ENCODE data around the gene CALCOCO2. TPM values are rescaled to one million over a fixed set of nuclear protein-coding genes. Genes with fewer than 3 reads are reported as not detected.

Gene CALCOCO2
- total and polyA plus RNA-seq, 10 donors = 30.1 to 167 (median 126) TPM

DNA sequence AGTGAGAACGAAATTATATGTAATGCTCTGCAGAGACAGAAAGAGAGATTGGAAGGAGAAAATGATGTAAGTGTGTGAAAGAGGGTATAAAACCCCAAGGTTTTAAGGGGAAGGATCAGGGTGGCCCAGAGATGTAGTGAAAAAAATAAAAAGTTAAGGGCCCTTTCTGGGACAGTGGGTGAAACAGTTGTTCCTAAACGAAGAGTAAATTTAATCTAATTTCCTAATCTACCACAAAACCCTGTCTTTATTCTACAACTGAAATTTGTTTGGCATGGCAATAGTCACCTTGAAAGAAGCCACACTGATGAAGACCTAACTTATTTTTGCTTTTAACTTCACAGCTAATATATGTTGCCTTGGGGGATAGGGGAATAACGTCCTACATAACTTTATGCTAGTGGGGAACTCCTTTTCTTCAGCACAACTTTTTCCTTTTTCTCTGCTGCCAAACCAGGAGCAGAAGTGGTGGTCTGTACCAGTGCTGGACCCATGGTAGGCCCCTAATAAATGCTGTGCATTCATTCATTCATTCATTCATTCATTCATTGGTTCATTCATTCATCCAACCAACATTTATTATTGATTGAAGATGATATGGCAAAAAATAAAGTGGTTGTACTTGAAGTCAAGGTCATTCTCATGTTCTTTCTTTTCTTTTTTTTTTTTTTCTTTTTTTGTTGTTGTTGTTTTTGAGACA is 25.4 kb downstream of the CALCOCO2 start:
- H3K27me3 ChIP-seq (replicated peaks in 1 of 7) = no peaks in the 10 kb centered on the region
- no peak overlapping the region for H3K4me3 ChIP-seq
- WGBS, 5 donors = 60 to 70% (median 63%) methylated on average over 3 of the region's 3 CpGs
- intact Hi-C loops (cut with DNase I; ENCODE audit: low total_unique reads) = no loop called here
- peaks cover 0 to 4% (median 0%) of the 10 kb centered on the region in 6 donors for H3K4me1 ChIP-seq
- H3K36me3 ChIP-seq = peaks cover 9 to 100% (median 90%) of the 10 kb centered on the region in 6 donors
- TF ChIP-seq, protein P1, sequence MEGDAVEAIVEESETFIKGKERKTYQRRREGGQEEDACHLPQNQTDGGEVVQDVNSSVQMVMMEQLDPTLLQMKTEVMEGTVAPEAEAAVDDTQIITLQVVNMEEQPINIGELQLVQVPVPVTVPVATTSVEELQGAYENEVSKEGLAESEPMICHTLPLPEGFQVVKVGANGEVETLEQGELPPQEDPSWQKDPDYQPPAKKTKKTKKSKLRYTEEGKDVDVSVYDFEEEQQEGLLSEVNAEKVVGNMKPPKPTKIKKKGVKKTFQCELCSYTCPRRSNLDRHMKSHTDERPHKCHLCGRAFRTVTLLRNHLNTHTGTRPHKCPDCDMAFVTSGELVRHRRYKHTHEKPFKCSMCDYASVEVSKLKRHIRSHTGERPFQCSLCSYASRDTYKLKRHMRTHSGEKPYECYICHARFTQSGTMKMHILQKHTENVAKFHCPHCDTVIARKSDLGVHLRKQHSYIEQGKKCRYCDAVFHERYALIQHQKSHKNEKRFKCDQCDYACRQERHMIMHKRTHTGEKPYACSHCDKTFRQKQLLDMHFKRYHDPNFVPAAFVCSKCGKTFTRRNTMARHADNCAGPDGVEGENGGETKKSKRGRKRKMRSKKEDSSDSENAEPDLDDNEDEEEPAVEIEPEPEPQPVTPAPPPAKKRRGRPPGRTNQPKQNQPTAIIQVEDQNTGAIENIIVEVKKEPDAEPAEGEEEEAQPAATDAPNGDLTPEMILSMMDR (IDR thresholded peaks at IDR 0.05 in 8 of 11, conservative IDR thresholded peaks at IDR 0.05 in 3 of 11) = no peak
- TF ChIP-seq POLR2AphosphoS5 (IDR thresholded peaks at IDR 0.05) (no peak), POLR2A (IDR thresholded peaks at IDR 0.05) (no peak)
- no peak overlapping the region for H3K27ac ChIP-seq
- DNase-seq = no peak
- H3K9me3 ChIP-seq = no peaks in the 10 kb centered on the region

DNA sequence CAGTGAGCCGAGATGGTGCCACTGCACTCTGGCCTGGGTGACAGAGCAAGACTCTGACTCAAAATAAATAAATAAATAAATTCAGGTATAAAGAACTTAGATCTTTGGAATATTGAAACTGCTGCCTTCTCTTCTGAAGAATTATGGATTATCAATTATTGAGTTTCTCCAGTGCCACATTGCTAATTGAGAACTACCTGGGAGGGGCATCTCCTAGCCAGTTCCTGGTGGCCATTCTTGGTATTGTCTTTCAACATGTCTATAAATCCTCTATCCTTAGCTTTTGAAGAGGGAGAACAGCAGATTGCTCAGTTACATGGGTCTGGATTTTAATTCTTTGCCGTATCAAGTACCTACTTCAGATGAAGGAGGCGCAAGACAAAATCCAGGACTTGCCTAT is 29.2 kb downstream of the CALCOCO2 start:
- WGBS, 5 donors = 94 to 100% (median 96%) methylated on average over 3 of the region's 3 CpGs
- no peaks in the 10 kb centered on the region for H3K27me3 ChIP-seq (replicated peaks in 1 of 7)
- TF ChIP-seq, protein P1 (IDR thresholded peaks at IDR 0.05 in 8 of 11, conservative IDR thresholded peaks at IDR 0.05 in 3 of 11) = no peak
- TF ChIP-seq POLR2A (IDR thresholded peaks at IDR 0.05) (no peak), POLR2AphosphoS5 (IDR thresholded peaks at IDR 0.05) (no peak)

DNA sequence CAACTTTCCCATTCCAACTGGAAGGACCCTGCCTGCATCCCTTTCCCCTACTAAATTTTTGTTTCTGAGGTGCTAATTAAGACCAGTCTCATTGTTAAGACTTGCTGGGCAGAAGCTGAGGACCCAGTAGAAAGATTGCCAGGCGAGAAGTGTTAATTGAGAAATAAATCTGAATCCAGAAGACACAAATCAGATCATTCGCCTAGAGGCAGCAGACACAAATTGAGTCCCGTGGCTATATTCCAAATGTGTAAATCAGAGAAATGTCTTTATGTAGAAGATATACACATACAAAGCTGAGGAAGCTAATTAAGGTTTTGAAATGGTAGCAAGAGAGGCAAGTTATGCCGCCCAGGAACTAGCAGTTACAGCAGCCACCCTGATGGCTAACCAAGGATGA is 29.6 kb downstream of the CALCOCO2 start:
- intact Hi-C loops (cut with DNase I; ENCODE audit: low total_unique reads) = no loop called here
- no peak for DNase-seq
- Histone ChIP-seq H3K4me3 (no peak overlapping the region), H3K27ac (no peak overlapping the region), H3K36me3 (peaks cover 6 to 100% (median 90%) of the 10 kb centered on the region in 6 donors), H3K9me3 (no peaks in the 10 kb centered on the region), H3K27me3 (replicated peaks in 1 of 7) (no peaks in the 10 kb centered on the region), H3K4me1 (no peaks in the 10 kb centered on the region)
- whole genome bisulfite sequencing, 5 donors = 90 to 97% (median 92%) methylated on average over 4 of the region's 4 CpGs
- no peak for TF ChIP-seq POLR2AphosphoS5 (IDR thresholded peaks at IDR 0.05)
- TF ChIP-seq POLR2A (IDR thresholded peaks at IDR 0.05) = no peak
- TF ChIP-seq, protein P1 (IDR thresholded peaks at IDR 0.05 in 8 of 11, conservative IDR thresholded peaks at IDR 0.05 in 3 of 11) = no peak

More for the DNA sequence above, 29.2 kb downstream of the CALCOCO2 start:
- intact Hi-C loops (cut with DNase I; ENCODE audit: low total_unique reads) = no loop called here
- Histone ChIP-seq H3K9me3 (no peaks in the 10 kb centered on the region), H3K4me1 (no peaks in the 10 kb centered on the region), H3K27ac (no peak overlapping the region), H3K36me3 (peaks cover 6 to 100% (median 91%) of the 10 kb centered on the region in 6 donors), H3K4me3 (no peak overlapping the region)
- DNase-seq = no peak

DNA sequence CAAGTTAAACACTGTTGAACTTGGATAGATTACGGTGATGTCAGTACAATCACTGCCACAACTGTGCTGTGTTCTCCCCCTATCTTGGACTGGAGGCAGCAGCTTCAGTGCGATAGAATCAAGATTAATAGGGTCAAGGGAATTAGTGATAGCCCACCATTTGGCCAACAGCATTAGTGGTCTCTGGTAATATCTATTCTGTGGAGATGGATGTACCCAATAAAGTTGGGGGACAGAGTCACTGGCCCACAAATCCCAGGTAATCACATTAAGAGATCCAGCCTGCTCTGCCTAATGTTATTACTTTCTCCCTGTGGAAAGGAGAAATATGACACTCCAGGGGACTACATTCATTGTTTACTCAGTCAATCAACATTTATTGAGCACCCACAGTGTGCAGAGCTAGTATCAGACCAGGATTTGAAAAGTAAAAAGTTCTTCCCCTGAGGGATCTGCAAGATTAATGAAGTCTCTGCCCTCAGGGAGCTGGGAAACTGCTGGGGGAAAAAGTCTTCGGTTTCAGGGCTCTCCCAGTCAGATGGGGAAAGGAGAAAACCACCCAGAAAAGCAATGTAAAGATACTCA is 38.2 kb downstream of the CALCOCO2 start:
- no peak overlapping the region for H3K4me3 ChIP-seq
- peaks cover 0 to 25% (median 18%) of the 10 kb centered on the region in 6 donors for H3K36me3 ChIP-seq
- H3K27me3 ChIP-seq (replicated peaks in 1 of 7) = no peaks in the 10 kb centered on the region
- H3K27ac ChIP-seq = no peak overlapping the region
- H3K9me3 ChIP-seq = no peaks in the 10 kb centered on the region
- WGBS, 5 donors = 68 to 83% (median 80%) methylated on average over 3 of the region's 3 CpGs
- no peak for DNase-seq
- intact Hi-C loops (cut with DNase I; ENCODE audit: low total_unique reads) = no loop called here
- TF ChIP-seq POLR2AphosphoS5 (IDR thresholded peaks at IDR 0.05) (no peak), POLR2A (IDR thresholded peaks at IDR 0.05) (no peak)
- TF ChIP-seq, protein P1 (IDR thresholded peaks at IDR 0.05 in 8 of 11, conservative IDR thresholded peaks at IDR 0.05 in 3 of 11) = no peak
- H3K4me1 ChIP-seq = peaks cover 8 to 43% (median 26%) of the 10 kb centered on the region in 6 donors
